ENCODE results near the gene ADGRF5.

The ADGRF5 gene

DNA sequence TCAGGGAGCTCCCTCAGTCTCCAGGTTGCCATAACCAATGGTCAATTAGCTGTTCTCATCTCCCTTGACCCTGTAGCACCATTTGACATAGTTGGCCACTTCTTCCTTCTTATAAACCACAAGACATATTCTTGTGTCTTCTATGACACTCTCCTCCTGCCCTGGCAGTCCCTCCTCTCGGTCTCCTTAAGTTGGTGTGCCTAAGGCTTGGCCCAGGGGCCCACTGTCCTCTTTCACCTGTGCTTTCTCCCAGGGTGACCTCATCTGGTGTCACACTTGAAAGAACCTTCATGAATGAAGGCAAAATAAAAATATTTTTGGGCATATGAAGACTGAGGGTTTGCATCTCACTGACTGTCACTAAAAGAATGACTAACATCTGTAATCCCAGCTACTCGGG, 9.7 kb upstream of the ADGRF5 start:
- no peaks in the 10 kb centered on the region for H3K36me3 ChIP-seq (ENCODE audit: insufficient read depth, insufficient read length, low read length)
- H3K9me3 ChIP-seq (ENCODE audit: insufficient read depth, low read length): no peaks in the 10 kb centered on the region
- TF ChIP-seq ZNF274 (IDR thresholded peaks at IDR 0.05; ENCODE audit: low read depth, low read length) (no peak), SUZ12 (IDR thresholded peaks at IDR 0.05; ENCODE audit: extremely low read depth, insufficient read depth, insufficient read length) (no peak), YY1 (IDR thresholded peaks at IDR 0.05; ENCODE audit: insufficient read depth, insufficient read length) (no peak)
- no peak overlapping the region for H3K9ac ChIP-seq (ENCODE audit: insufficient read length, low read depth)
- H3K4me1 ChIP-seq (ENCODE audit: insufficient read depth, insufficient read length): peaks cover 2% of the 10 kb centered on the region
- no peaks in the 10 kb centered on the region for H3K27me3 ChIP-seq (ENCODE audit: insufficient read depth, insufficient read length)
- DNase-seq (ENCODE audit: low read depth, low spot score): no peak
- H3K4me3 ChIP-seq (ENCODE audit: insufficient read length, low read depth): no peak overlapping the region

DNA sequence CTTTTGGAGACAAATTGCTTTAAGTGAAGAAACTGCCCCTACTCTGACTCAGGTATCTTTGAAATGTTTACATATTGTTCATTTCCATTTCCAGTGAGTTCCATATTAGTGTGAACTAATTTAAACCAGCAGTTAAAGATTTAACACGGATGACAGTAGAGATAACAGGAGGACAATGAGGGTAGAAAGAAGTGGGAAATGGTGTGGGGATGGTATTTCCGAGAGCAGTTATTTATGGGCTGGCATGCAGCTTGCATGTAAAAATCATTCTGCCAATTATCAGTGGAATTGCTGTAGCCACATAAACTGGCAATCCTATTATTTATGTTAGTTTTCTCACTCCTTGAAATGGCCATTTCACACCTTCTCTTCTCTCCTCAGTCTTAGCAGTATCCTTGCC, 8.6 kb upstream of the ADGRF5 start:
- Histone ChIP-seq H3K4me1 (ENCODE audit: insufficient read depth, insufficient read length) (no peaks in the 10 kb centered on the region), H3K9ac (ENCODE audit: insufficient read length, low read depth) (no peak overlapping the region), H3K36me3 (ENCODE audit: insufficient read depth, insufficient read length, low read length) (no peaks in the 10 kb centered on the region), H3K4me3 (ENCODE audit: insufficient read length, low read depth) (no peak overlapping the region), H3K9me3 (ENCODE audit: insufficient read depth, low read length) (no peaks in the 10 kb centered on the region), H3K27me3 (ENCODE audit: insufficient read depth, insufficient read length) (no peaks in the 10 kb centered on the region)
- no peak for DNase-seq (ENCODE audit: low read depth, low spot score)
- TF ChIP-seq YY1 (IDR thresholded peaks at IDR 0.05; ENCODE audit: insufficient read depth, insufficient read length): no peak
- TF ChIP-seq ZNF274 (IDR thresholded peaks at IDR 0.05; ENCODE audit: low read depth, low read length): no peak
- no peak for TF ChIP-seq SUZ12 (IDR thresholded peaks at IDR 0.05; ENCODE audit: extremely low read depth, insufficient read depth, insufficient read length)

DNA sequence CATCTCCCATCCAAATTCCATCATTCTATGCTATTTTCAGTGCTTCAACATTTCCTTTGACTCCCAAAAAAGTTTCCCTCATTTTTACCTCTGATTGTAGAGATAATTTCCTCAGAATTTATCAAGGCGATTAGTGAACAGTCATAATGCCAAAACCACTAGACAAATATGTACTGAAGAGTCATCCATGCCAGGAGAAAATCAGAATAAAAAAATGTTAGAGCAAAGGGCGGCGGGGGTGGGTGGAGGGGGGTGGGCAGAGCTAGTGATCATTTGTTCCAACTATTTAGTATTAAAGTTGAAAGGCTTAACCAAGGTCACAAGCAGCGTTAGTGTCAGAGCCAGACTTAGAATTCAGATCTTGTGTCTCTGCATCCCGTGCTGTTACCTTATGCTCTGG, 5.3 kb upstream of the ADGRF5 start:
- Histone ChIP-seq H3K4me3 (ENCODE audit: insufficient read length, low read depth) (no peak overlapping the region), H3K9me3 (ENCODE audit: insufficient read depth, low read length) (no peaks in the 10 kb centered on the region), H3K36me3 (ENCODE audit: insufficient read depth, insufficient read length, low read length) (no peaks in the 10 kb centered on the region), H3K9ac (ENCODE audit: insufficient read length, low read depth) (no peak overlapping the region), H3K27me3 (ENCODE audit: insufficient read depth, insufficient read length) (no peaks in the 10 kb centered on the region), H3K4me1 (ENCODE audit: insufficient read depth, insufficient read length) (no peaks in the 10 kb centered on the region)
- TF ChIP-seq YY1 (IDR thresholded peaks at IDR 0.05; ENCODE audit: insufficient read depth, insufficient read length): no peak
- no peak for TF ChIP-seq ZNF274 (IDR thresholded peaks at IDR 0.05; ENCODE audit: low read depth, low read length)
- TF ChIP-seq SUZ12 (IDR thresholded peaks at IDR 0.05; ENCODE audit: extremely low read depth, insufficient read depth, insufficient read length): no peak
- no peak for DNase-seq (ENCODE audit: low read depth, low spot score)

DNA sequence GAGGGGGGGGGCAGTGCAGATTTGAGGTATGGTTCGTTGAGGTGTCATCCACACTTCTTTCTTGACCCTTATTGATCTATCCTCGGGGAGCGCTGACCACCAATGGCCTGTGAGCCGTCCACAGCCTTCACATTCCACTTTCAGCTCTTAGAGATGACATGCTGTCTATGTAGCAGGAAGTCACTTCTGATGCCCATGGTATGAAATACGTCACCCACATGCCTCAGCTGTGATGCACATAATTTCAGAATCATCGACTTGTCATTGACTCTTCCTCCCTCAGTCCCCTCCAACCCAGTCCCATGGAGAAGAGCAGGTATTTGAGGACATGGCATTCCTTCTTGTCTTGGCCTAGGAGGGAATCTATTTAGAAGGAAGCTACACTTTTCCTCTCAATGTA, 4.7 kb upstream of the ADGRF5 start:
- H3K27me3 ChIP-seq (ENCODE audit: insufficient read depth, insufficient read length): no peaks in the 10 kb centered on the region
- no peaks in the 10 kb centered on the region for H3K36me3 ChIP-seq (ENCODE audit: insufficient read depth, insufficient read length, low read length)
- no peaks in the 10 kb centered on the region for H3K4me1 ChIP-seq (ENCODE audit: insufficient read depth, insufficient read length)
- no peak for DNase-seq (ENCODE audit: low read depth, low spot score)
- no peaks in the 10 kb centered on the region for H3K9me3 ChIP-seq (ENCODE audit: insufficient read depth, low read length)
- TF ChIP-seq ZNF274 (IDR thresholded peaks at IDR 0.05; ENCODE audit: low read depth, low read length) (no peak), YY1 (IDR thresholded peaks at IDR 0.05; ENCODE audit: insufficient read depth, insufficient read length) (no peak), SUZ12 (IDR thresholded peaks at IDR 0.05; ENCODE audit: extremely low read depth, insufficient read depth, insufficient read length) (no peak)
- no peak overlapping the region for H3K9ac ChIP-seq (ENCODE audit: insufficient read length, low read depth)
- H3K4me3 ChIP-seq (ENCODE audit: insufficient read length, low read depth): no peak overlapping the region

DNA sequence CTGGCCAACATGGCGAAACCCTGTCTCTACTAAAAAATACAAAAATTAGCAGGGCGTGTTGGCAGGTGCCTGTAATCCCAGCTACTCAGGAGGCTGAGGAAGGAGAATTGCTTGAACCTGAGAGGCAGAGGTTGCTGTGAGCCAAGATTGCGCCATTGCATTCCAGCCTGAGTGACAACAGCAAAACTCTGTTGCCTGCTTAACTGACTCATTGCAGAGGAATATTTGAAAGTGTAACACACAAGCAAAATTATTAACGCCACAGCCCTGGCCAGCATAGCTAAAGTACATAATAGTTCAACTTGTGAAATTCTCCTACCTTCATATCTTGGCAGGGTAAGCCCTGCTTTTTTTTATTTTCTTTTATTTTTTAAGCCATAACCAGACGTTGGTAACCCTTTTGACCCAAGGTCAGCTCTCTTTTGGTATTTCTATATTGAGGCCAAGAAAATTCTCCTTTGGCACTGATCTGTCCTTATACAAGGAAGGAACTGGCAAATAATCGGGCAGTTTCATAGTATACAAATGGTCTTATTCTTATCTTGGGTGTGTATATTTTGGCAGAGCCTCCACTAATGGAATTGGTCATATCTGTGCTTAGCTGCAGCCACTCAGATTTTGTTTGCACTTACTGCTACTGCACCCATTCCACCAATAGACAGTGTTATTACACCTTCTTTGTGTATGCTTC, 4.0 kb upstream of the ADGRF5 start:
- H3K9me3 ChIP-seq (ENCODE audit: insufficient read depth, low read length): no peaks in the 10 kb centered on the region
- H3K4me3 ChIP-seq (ENCODE audit: insufficient read length, low read depth): no peak overlapping the region
- no peaks in the 10 kb centered on the region for H3K27me3 ChIP-seq (ENCODE audit: insufficient read depth, insufficient read length)
- no peak overlapping the region for H3K9ac ChIP-seq (ENCODE audit: insufficient read length, low read depth)
- H3K4me1 ChIP-seq (ENCODE audit: insufficient read depth, insufficient read length): no peaks in the 10 kb centered on the region
- no peak for TF ChIP-seq YY1 (IDR thresholded peaks at IDR 0.05; ENCODE audit: insufficient read depth, insufficient read length)
- no peak for TF ChIP-seq SUZ12 (IDR thresholded peaks at IDR 0.05; ENCODE audit: extremely low read depth, insufficient read depth, insufficient read length)
- TF ChIP-seq ZNF274 (IDR thresholded peaks at IDR 0.05; ENCODE audit: low read depth, low read length): no peak
- no peak for DNase-seq (ENCODE audit: low read depth, low spot score)
- H3K36me3 ChIP-seq (ENCODE audit: insufficient read depth, insufficient read length, low read length): no peaks in the 10 kb centered on the region

DNA sequence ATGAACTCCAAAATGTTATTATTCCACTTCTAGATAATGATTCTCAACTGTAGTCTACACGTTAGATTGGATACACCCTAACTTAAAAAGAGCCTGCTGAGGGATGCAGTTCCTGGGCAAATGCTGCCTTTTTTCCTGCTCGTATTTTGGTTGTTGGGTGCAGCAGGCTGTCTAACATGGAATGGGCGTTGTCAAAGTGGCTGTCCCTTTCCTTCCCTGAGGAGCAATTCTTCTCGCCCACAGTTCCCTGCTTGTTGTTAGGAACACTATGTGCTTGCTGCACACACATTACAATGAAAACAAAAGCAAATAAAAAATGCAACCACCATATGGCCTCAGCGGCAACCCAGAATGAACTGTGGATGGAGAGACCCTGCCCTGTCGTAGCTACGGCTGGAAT, 1.7 kb upstream of the ADGRF5 start:
- H3K4me1 ChIP-seq (ENCODE audit: insufficient read depth, insufficient read length): no peaks in the 10 kb centered on the region
- no peak for TF ChIP-seq YY1 (IDR thresholded peaks at IDR 0.05; ENCODE audit: insufficient read depth, insufficient read length)
- no peak for TF ChIP-seq ZNF274 (IDR thresholded peaks at IDR 0.05; ENCODE audit: low read depth, low read length)
- no peak for TF ChIP-seq SUZ12 (IDR thresholded peaks at IDR 0.05; ENCODE audit: extremely low read depth, insufficient read depth, insufficient read length)
- no peaks in the 10 kb centered on the region for H3K27me3 ChIP-seq (ENCODE audit: insufficient read depth, insufficient read length)
- H3K36me3 ChIP-seq (ENCODE audit: insufficient read depth, insufficient read length, low read length): no peaks in the 10 kb centered on the region
- no peaks in the 10 kb centered on the region for H3K9me3 ChIP-seq (ENCODE audit: insufficient read depth, low read length)
- no peak overlapping the region for H3K9ac ChIP-seq (ENCODE audit: insufficient read length, low read depth)
- no peak for DNase-seq (ENCODE audit: low read depth, low spot score)
- no peak overlapping the region for H3K4me3 ChIP-seq (ENCODE audit: insufficient read length, low read depth)

DNA sequence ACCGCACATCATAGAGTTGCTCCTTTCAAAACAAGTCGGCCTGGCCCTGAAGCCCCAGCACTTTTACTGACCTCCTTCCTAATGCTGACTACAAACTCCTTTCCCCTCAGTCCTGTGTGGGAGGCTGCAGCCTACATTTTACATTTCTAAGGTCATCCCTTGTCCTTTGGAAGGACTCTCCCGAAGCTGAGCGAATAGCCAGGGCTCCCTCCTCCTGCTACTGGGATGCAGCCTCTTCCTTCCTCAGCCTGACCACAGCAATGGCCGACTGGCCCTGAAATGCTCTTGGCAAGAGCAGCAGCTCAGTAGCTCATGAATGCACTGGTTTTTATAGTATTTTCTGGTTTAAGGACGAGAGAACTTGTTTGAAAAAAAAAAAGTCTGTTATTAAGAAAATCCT, 679 bp downstream of the ADGRF5 start:
- no peaks in the 10 kb centered on the region for H3K27me3 ChIP-seq (ENCODE audit: insufficient read depth, insufficient read length)
- TF ChIP-seq ZNF274 (IDR thresholded peaks at IDR 0.05; ENCODE audit: low read depth, low read length): no peak
- TF ChIP-seq YY1 (IDR thresholded peaks at IDR 0.05; ENCODE audit: insufficient read depth, insufficient read length): no peak
- TF ChIP-seq SUZ12 (IDR thresholded peaks at IDR 0.05; ENCODE audit: extremely low read depth, insufficient read depth, insufficient read length): no peak
- H3K4me1 ChIP-seq (ENCODE audit: insufficient read depth, insufficient read length): no peaks in the 10 kb centered on the region
- no peak for DNase-seq (ENCODE audit: low read depth, low spot score)
- H3K9me3 ChIP-seq (ENCODE audit: insufficient read depth, low read length): no peaks in the 10 kb centered on the region
- H3K9ac ChIP-seq (ENCODE audit: insufficient read length, low read depth): no peak overlapping the region
- H3K36me3 ChIP-seq (ENCODE audit: insufficient read depth, insufficient read length, low read length): no peaks in the 10 kb centered on the region
- no peak overlapping the region for H3K4me3 ChIP-seq (ENCODE audit: insufficient read length, low read depth)
